ENCODE results near the gene CXorf49B. TPM values are rescaled to one million over a fixed set of nuclear protein-coding genes. Genes with fewer than 3 reads are reported as not detected.
"Not testable (repeated sequence)": the region's sequence is repeated elsewhere in the genome, so short reads cannot be mapped to it uniquely, and the experiment has no call there.

CXorf49B gene
- total and polyA plus RNA-seq, 9 of the 15 experiments (the other 6 are each of a cell fraction or from before 2014, with no cell fraction given), result not detected

DNA sequence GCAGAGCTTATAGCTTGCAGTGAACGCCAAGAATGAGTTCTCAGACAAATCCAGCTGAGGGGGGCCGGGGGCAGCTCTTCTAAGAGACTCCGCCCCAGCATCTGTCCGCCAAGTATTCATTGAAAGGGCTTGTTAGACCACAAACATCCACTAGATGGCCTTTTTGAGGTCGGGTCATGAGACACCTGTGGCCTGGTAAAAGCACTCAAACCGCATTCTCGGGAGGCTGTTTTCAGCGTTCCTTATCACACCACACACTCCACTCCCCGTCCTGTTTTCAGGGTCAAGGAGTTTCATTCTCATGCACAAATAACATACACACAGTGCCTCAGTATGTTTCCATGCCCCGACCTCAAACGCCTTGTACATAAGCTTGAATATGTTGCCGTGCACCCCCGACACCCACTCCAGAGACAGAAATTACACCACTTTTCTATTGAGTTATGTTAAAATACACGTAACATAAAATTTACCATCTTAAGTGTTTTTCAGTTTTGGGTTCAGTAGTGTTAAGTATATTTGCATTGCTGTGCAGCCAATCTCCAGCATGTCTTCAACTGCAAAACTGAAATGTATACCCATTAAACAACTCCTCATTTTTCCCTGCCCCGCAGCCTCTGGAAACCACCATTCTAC, 21.3 kb downstream of the CXorf49B start:
- H3K27ac ChIP-seq (ENCODE audit: extremely low read depth, low read depth, low read length); DNase-seq (ENCODE audit: extremely low read depth in 1 of 4, low spot score in 3 of 4); H3K9me3 ChIP-seq (replicated peaks; ENCODE audit: control insufficient read depth, insufficient read depth, low read depth, low read length); H3K4me1 ChIP-seq (replicated peaks in 1 of 2; ENCODE audit: control insufficient read depth in 2 of 2, insufficient read depth in 2 of 2, low read length in 2 of 2); H3K9ac ChIP-seq (ENCODE audit: insufficient read depth in 1 of 2, low read depth in 2 of 2, low read length in 2 of 2); in situ Hi-C loops (cut with MboI); H3K79me2 ChIP-seq (ENCODE audit: control insufficient read depth, insufficient read depth, low read length); H4K20me1 ChIP-seq (replicated peaks; ENCODE audit: control insufficient read depth, insufficient read depth, low read length); H3K36me3 ChIP-seq (ENCODE audit: control insufficient read depth, insufficient read depth, low read length); BruUV-seq (replicated peaks); FAIRE-seq; POLR2A ChIA-PET; H3K4me3 ChIP-seq; H2AFZ ChIP-seq (ENCODE audit: low read depth, low read length); H3K4me2 ChIP-seq (ENCODE audit: insufficient read depth, low read length); H3K9me1 ChIP-seq (ENCODE audit: control insufficient read depth, insufficient read depth, low read length); H3K27me3 ChIP-seq (ENCODE audit: control insufficient read depth in 2 of 2, insufficient read depth in 2 of 2, low read length in 2 of 2); CTCF ChIA-PET (ENCODE audit: low intra/inter-chr PET ratio); intact Hi-C loops (cut with micrococcal nuclease): not testable (repeated sequence)
- WGBS (ENCODE audit: insufficient coverage, low coverage, missing lambda C conversion rate), result no CpG with 5 or more reads among the region's 15 CpGs
- ATAC-seq, result peak; percentile 88

GRCh38 chrX:71806450-71806849, 43.3 kb downstream of the CXorf49B start:
- CTCF ChIA-PET (ENCODE audit: low intra/inter-chr PET ratio); H3K4me2 ChIP-seq (ENCODE audit: insufficient read depth, low read length); DNase-seq (ENCODE audit: extremely low read depth in 1 of 4, low spot score in 3 of 4); H3K27me3 ChIP-seq (ENCODE audit: control insufficient read depth in 2 of 2, insufficient read depth in 2 of 2, low read length in 2 of 2); H3K27ac ChIP-seq (ENCODE audit: extremely low read depth, low read depth, low read length); H3K9ac ChIP-seq (ENCODE audit: insufficient read depth in 1 of 2, low read depth in 2 of 2, low read length in 2 of 2); ATAC-seq; H4K20me1 ChIP-seq (replicated peaks; ENCODE audit: control insufficient read depth, insufficient read depth, low read length); POLR2A ChIA-PET; FAIRE-seq; H2AFZ ChIP-seq (ENCODE audit: low read depth, low read length); in situ Hi-C loops (cut with MboI); H3K79me2 ChIP-seq (ENCODE audit: control insufficient read depth, insufficient read depth, low read length); intact Hi-C loops (cut with micrococcal nuclease); H3K9me1 ChIP-seq (ENCODE audit: control insufficient read depth, insufficient read depth, low read length); H3K9me3 ChIP-seq (replicated peaks; ENCODE audit: control insufficient read depth, insufficient read depth, low read depth, low read length); BruUV-seq (replicated peaks); H3K4me1 ChIP-seq (replicated peaks in 1 of 2; ENCODE audit: control insufficient read depth in 2 of 2, insufficient read depth in 2 of 2, low read length in 2 of 2); H3K4me3 ChIP-seq; H3K36me3 ChIP-seq (ENCODE audit: control insufficient read depth, insufficient read depth, low read length): not testable (repeated sequence)
- TF ChIP-seq ZNF146 (CRISPR knock-in tag; IDR thresholded peaks at IDR 0.05; ENCODE audit: unreplicated experiment), result peak; percentile 56
- TF ChIP-seq BCOR (IDR thresholded peaks at IDR 0.05), result 0 out of 2 replicates have a peak, but pooled peaks have one; percentile 11
- WGBS (ENCODE audit: insufficient coverage, low coverage, missing lambda C conversion rate), result 0% methylated on average over 2 of the region's 5 CpGs
